Nephron progenitor cell (in vitro differentiated cells): ENCODE data around the gene VSIG2.

ENCODE experiments used
- DNase-seq: peaks from one replicate; pipeline ENCODE4 v3.0.0; 2021
- H3K27ac Mint-ChIP-seq: 2 replicates; pipeline ENCODE4 v1.8.0; 2021; ENCODE audit warnings: mild to moderate bottlenecking, moderate library complexity, mixed read lengths
- H3K27me3 Mint-ChIP-seq: 2 replicates; pipeline ENCODE4 v1.8.0; 2021; ENCODE audit warnings: mild to moderate bottlenecking, low read depth, mixed read lengths; ENCODE audit not compliant: poor library complexity
- H3K36me3 Mint-ChIP-seq: 2 replicates; pipeline ENCODE4 v1.8.0; 2021; ENCODE audit warnings: low read depth, mixed read lengths
- H3K4me1 Mint-ChIP-seq: 2 replicates; pipeline ENCODE4 v1.8.0; 2021; ENCODE audit warnings: mixed read lengths
- H3K4me3 Mint-ChIP-seq: 2 replicates; pipeline ENCODE4 v1.8.0; 2021; ENCODE audit warnings: mild to moderate bottlenecking, moderate library complexity, mixed read lengths
- H3K9me3 Mint-ChIP-seq: 2 replicates; pipeline ENCODE4 v1.8.0; 2021; ENCODE audit warnings: mild to moderate bottlenecking, moderate library complexity, mixed read lengths
- CTCF ChIP-seq: fragments of 200-600 bp; sonication (generic); IDR thresholded peaks from 2 replicates; pipeline ENCODE4 v1.5.0; 2021; ENCODE audit warnings: antibody characterized with exemption

The VSIG2 gene

GRCh38 chr11:124699547-124699946 lies 52.5 kb downstream of the VSIG2 start:
- Mint-ChIP-seq H3K36me3 (peaks cover 9% of the 10 kb centered on the region), H3K4me1 (no peaks in the 10 kb centered on the region), H3K27ac (no peak overlapping the region), H3K27me3 (peaks cover 20% of the 10 kb centered on the region), H3K4me3 (no peak overlapping the region), H3K9me3 (peaks cover 17% of the 10 kb centered on the region)
- no peak for DNase-seq
- TF ChIP-seq CTCF = no peak
